Kidney (tissue), 14 donors: Measurements from ENCODE around the gene NRGN. TPM values are rescaled to one million over a fixed set of nuclear protein-coding genes. Genes with fewer than 3 reads are reported as not detected.

Experiments used
- DNase-seq, 5 donors: peaks; one replicate each; pipeline ENCODE4 v3.0.0-alpha.2; 2013 to 2020
- FAIRE-seq: peaks from 2 replicates; lab custom pipeline; 2012; peaks lifted over from hg19 to GRCh38; lab: Jason Lieb, UNC
- H3K27ac ChIP-seq, 2 donors: one replicate each; pipeline ENCODE4 v1.7.0; 2013; ENCODE audit warnings: low read depth in 2 of 2, low read length in 2 of 2, inconsistent platforms in 1 of 2
- H3K27me3 ChIP-seq: one replicate; pipeline ENCODE4 v1.7.1; 2013; ENCODE audit warnings: low read length, inconsistent platforms; ENCODE audit not compliant: control insufficient read depth, insufficient read depth
- H3K36me3 ChIP-seq, 3 donors: one replicate each; pipeline versions ENCODE4 v1.7.0 to v1.7.1; 2013; ENCODE audit warnings: low read length in 3 of 3, control low read depth in 1 of 3, inconsistent platforms in 1 of 3; ENCODE audit not compliant: insufficient read depth in 3 of 3, control insufficient read depth in 2 of 3
- H3K4me1 ChIP-seq, 3 donors: one replicate each; pipeline versions ENCODE4 v1.7.0 to v1.7.1; 2013; ENCODE audit warnings: low read length in 3 of 3, inconsistent platforms in 1 of 3, low read depth in 1 of 3; ENCODE audit not compliant: control insufficient read depth in 2 of 3, insufficient read depth in 2 of 3
- H3K4me3 ChIP-seq, 3 donors: one replicate each; pipeline versions ENCODE4 v1.7.0 to v1.8.1; 2013; ENCODE audit warnings: low read length in 3 of 3, control low read depth in 1 of 3, inconsistent platforms in 1 of 3
- H3K9ac ChIP-seq, 3 donors: one replicate each; pipeline versions ENCODE4 v1.7.0 to v1.7.1; 2013; ENCODE audit warnings: low read length in 3 of 3, control low read depth in 1 of 3, inconsistent platforms in 1 of 3
- H3K9me3 ChIP-seq, 3 donors: one replicate each; pipeline versions ENCODE4 v1.7.0 to v1.7.1; 2013; ENCODE audit warnings: low read length in 3 of 3, control low read depth in 1 of 3, inconsistent platforms in 1 of 3; ENCODE audit not compliant: control insufficient read depth in 2 of 3, insufficient read depth in 1 of 3
- intact Hi-C: fragments of 100-400 bp; cut with DNase I; formaldehyde crosslinking; loops from one replicate; pipeline ENCODE4 v1.11.1; 2022
- polyA plus RNA-seq: library from polyadenylated mRNA; stranded (reverse); fragments of 350-450 nt; fragmentation: Illumina TruSeq; extraction: RNeasy Lipid Tissue Mini Kit (QIAGEN cat#74804); gene quantifications from one replicate; pipeline ENCODE4 v1.2.3, GENCODE V29; 2014; ENCODE audit warnings: low read depth, low replicate concordance; ENCODE audit not compliant: insufficient read depth
- total RNA-seq: library from RNA; stranded (reverse); fragmentation: NEBNext Ultra II Directional; extraction: Animal tissue kit (Norgen Biotek cat#: 25700); gene quantifications from one replicate; pipeline ENCODE4 v1.2.1, GENCODE V29; 2021
- TF ChIP-seq, protein P1 (sequence below): IDR thresholded peaks from 3 replicates; pipeline ENCODE4 v1.5.1; 2012; ENCODE audit warnings: mild to moderate bottlenecking, moderate library complexity, borderline replicate concordance; ENCODE audit not compliant: insufficient read depth; ENCODE audit errors: extremely low read depth
- donor health status: control.
- donor health status: control.
- donor health status: control.
- donor health status: control.
- donor health status: control.
- donor health status: DM: yes; HTN: yes; CAD: no.
- donor health status: Normal renal cell carcinoma (clear cell type).

Gene NRGN
- total and polyA plus RNA-seq, 2 donors from 2014 or later = 17.9 to 55.9 TPM

DNA sequence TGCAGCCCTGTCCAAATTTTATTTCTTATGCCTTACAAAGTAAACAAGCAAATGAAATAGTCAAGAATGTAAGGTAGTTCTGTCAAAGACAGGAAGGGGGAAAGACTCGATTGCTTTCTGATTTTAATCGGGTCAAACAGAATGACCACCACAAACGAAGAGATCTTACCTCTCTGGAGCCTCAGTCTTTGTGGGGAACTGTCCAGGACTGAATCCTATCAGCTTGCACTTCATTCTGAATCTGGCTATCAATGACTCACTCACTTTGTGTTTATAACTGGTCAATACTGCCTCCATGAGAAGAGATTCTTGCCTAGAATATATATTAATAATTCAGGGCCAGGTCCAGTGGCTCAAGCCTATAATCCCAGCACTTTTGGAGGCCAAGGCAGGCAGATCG is 43.3 kb downstream of the NRGN start:
- no peaks in the 10 kb centered on the region for H3K36me3 ChIP-seq
- H3K4me1 ChIP-seq = no peaks in the 10 kb centered on the region
- TF ChIP-seq, protein P1, sequence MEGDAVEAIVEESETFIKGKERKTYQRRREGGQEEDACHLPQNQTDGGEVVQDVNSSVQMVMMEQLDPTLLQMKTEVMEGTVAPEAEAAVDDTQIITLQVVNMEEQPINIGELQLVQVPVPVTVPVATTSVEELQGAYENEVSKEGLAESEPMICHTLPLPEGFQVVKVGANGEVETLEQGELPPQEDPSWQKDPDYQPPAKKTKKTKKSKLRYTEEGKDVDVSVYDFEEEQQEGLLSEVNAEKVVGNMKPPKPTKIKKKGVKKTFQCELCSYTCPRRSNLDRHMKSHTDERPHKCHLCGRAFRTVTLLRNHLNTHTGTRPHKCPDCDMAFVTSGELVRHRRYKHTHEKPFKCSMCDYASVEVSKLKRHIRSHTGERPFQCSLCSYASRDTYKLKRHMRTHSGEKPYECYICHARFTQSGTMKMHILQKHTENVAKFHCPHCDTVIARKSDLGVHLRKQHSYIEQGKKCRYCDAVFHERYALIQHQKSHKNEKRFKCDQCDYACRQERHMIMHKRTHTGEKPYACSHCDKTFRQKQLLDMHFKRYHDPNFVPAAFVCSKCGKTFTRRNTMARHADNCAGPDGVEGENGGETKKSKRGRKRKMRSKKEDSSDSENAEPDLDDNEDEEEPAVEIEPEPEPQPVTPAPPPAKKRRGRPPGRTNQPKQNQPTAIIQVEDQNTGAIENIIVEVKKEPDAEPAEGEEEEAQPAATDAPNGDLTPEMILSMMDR = no peak
- no peak overlapping the region for H3K27ac ChIP-seq
- no peaks in the 10 kb centered on the region for H3K9me3 ChIP-seq
- DNase-seq = no peak
- intact Hi-C loops = no loop called here
- no peaks in the 10 kb centered on the region for H3K27me3 ChIP-seq
- FAIRE-seq = no peak
- H3K9ac ChIP-seq = no peak overlapping the region
- H3K4me3 ChIP-seq = no peak overlapping the region

DNA sequence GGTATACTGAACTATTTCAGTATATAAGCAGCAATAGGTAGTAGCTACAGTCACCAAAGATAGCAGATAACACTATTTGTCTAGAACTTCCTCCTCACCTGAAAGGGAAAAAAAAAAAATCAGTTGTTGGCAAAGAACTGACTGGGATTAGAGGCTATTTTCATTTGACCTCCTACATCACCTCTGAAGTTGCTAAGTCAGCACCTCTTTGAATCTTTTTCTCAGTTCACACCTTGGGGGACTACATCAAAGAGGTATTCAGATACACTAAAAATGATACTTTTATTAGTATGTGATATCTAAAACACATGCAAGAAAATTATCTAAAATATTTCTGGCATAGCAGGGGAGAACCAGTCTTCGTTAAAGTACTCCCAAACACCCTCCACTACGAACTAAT is 44.3 kb downstream of the NRGN start:
- no peak for DNase-seq
- TF ChIP-seq, protein P1 = no peak
- intact Hi-C loops = no loop called here

DNA sequence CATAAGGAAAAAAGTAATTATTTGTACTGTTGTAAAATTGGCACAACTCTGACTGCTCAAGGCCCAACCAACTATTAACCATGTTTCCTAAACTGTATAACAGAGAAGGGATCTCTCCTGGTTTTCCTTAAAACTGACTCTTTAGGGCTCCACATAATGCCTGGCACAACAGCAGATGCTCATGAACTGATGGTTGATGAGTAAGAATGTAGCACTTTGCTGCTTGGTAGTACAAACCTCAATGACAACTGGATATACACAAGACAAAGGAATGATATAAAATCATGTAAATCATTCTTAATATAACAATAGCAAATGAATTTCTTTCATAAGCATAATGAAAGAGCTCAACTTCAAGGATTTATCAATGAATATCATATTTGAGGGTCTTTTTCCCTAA is 48.8 kb downstream of the NRGN start:
- TF ChIP-seq, protein P1 = no peak
- Histone ChIP-seq H3K27me3 (no peaks in the 10 kb centered on the region), H3K4me3 (no peak overlapping the region), H3K4me1 (peaks cover 0 to 3% (median 0%) of the 10 kb centered on the region in 3 donors), H3K9ac (no peak overlapping the region), H3K9me3 (no peaks in the 10 kb centered on the region), H3K27ac (no peak overlapping the region), H3K36me3 (no peaks in the 10 kb centered on the region)
- intact Hi-C loops = no loop called here
- FAIRE-seq = no peak
- DNase-seq = no peak

More for the DNA sequence above, 44.3 kb downstream of the NRGN start:
- H3K36me3 ChIP-seq = no peaks in the 10 kb centered on the region
- no peak overlapping the region for H3K4me3 ChIP-seq
- H3K4me1 ChIP-seq = no peaks in the 10 kb centered on the region
- H3K27me3 ChIP-seq = no peaks in the 10 kb centered on the region
- no peak for FAIRE-seq
- no peak overlapping the region for H3K9ac ChIP-seq
- no peaks in the 10 kb centered on the region for H3K9me3 ChIP-seq
- H3K27ac ChIP-seq = no peak overlapping the region
